Suppressor macrophage treated with lipopolysaccharide for 1 hour (primary cell): ENCODE data around the gene TTF2.
"Not testable (repeated sequence)": the region's sequence is repeated elsewhere in the genome, so short reads cannot be mapped to it uniquely, and the experiment has no call there.

ENCODE experiments used
- DNase-seq, 3 donors: peaks; one replicate each; pipeline ENCODE4 v3.0.0-alpha.2; 2020 to 2022

The TTF2 gene

DNA sequence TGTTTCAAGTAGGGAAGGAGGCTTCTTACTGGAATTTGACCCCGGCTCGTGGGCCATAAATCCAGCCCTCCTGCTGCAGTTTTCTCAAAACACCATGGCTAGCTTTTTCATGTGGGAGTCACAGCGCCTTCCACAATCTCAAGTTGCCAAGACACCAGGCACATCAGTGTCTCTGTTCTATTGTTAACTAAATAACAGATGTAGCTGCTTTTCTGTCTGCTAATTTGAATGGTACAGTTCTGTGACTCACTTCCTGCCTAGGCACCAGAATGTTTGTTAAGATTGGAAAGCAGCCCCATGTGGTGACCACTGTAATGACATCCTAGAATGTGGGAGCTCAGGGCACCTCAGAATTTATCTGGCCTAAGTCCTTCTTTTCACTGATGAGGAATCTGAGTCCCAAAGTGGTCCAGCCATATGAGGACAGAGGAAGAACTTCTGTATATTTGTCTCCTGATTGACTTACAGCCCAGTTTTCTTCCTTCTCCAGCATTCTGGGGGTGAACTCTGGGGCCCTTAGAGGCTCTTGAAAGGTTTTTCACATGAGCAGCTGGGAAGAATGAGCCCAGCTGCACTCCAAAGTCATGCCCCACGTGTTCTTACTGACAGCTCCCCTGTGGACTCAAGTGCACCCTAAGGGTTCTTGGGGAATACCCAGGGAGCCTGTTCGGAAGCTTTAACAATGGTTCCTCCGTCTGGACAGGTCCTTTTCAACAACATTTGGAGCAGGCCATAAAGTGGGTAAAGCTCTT lies 33.9 kb downstream of the TTF2 start:
- peak; percentile 36 to 46 (median 41) for DNase-seq

DNA sequence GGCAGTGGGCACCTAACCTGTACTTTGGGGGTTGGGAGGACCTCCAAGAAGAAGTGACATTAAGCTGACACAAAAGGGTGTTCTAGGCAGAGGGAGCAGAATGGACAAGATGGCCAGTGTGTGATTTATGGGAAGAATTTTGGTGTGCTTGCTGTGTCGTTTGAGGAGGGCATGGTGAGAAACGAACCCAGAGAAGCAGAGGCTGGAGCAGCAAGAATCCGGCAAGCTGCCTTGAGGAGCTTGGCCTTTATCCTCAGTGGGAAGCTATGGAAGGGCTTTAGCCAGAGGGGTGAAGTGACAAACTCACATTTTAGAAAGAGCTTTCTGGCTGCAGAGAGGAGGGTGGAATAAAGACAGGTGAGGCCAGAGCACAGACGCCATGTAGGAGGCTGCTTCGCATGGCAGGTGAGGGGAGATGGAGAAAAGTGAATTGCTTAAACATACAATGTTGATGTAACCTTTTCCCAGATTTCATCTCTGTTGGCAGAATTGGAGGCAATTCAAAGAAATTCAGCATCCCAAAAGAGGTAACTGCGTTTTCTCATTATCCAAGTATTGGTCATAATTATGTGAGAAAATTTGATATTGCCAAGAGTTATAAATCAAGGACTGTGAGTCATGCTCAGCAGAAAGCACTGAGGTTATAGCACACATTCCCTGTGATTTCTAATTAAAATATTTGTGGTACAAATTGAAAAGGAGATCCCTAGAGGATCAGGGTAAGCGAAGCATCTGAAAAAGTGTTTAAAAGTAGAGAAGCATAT lies 34.9 kb downstream of the TTF2 start:
- no peak for DNase-seq

DNA sequence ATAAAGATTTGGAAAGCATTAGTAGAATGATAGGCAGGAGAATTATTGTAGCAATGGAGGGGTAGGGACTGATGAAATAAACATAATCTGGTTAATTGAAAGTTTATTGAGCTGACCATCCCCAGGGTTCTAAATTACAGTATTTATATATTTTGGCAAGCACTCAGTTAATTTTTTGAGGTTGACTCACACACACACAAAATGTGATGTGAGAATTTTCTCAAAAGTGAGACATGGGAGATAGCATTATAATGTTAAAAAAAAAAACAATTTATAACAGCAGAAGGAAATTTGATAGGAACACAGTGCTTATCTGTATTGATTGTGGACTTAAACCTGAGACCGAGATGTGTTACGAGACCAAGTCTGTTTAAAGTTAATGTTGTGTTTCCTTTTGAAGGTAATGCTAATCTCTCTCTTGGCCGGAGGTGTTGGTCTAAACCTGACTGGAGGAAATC lies 36.9 kb downstream of the TTF2 start:
- no peak for DNase-seq

DNA sequence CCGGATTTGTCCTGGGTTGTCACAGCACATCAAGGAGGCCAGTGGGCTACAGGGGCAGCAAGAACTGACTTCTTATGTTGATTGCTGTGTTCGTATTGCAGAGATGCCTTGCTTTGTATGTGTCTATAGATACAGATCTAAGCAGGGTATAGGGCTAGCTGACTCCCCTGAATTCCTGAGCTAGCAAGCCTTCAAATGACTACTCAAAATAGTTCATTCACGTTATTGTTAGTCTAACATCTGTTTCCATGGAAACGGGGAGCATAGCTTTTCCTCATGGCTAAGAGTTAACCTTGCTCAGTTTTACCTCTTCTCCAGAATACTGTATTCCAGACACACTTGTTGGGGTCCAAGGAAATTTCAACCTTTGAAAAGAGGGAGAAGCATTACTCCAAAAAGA lies 37.3 kb downstream of the TTF2 start:
- DNase-seq, result no peak

DNA sequence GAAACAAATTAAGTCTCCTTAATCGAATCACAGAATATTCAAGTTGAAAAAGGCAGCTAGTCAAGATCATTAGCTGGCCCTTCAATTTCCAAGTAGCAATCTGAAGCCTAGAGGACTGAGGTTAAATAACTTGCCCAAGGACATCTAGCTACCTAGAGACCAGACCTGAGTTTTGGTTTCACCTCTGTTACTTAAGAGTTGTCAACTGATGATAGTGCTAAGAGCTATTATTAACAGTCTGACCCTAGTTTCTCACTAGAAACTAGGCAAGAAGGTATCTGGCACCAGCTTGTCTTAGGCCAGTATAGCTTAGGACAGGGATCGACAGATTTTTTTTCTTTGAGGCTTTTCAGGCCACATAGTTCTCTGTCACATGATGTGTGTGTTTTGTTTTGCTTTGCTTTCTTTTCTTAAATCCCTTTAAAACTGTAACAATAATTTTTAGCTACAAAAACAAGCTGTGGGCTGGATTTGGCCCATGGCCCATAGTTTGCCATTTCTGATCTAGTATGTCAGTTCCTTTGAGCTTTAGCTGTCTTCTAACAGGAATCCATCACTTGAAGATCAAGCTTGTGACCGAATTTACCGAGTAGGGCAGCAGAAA lies 38.3 kb downstream of the TTF2 start:
- no peak for DNase-seq

DNA sequence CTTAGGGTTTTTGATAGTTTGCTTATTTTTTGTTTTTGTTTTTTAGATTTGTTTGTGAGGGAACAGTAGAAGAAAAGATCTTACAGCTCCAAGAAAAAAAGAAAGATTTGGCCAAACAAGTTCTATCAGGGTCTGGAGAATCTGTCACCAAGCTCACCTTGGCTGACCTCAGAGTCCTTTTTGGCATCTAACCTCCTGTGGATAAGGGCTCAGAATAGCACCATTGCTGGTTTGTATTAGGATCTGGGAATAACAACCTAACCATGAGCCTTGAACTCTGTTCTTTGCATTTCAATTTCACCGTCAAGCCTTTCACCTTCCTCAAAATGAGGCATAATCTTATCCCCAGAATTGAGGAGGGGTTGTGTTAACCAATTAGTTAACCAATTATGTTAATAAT lies 41.2 kb downstream of the TTF2 start:
- no peak for DNase-seq

DNA sequence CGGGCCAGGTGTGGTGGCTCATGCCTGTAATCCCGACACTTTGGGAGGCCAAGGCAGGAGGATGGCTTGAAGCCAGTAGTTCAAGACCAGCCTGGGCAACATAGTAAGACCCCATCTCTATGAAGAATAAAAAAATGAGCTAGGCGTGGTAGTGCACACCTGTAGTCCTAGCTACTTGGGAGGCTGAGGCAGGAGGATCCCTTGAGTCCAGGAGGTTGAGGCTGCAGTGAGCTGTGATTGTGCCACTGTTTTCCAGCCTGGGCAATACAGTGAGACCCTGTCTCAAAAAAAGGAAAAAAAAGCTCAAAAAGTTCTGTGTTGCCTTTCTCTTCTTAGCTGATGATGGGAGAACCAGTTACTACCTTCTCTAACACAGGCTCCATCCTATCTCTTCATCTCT lies 41.7 kb downstream of the TTF2 start:
- DNase-seq, result not testable (repeated sequence)

DNA sequence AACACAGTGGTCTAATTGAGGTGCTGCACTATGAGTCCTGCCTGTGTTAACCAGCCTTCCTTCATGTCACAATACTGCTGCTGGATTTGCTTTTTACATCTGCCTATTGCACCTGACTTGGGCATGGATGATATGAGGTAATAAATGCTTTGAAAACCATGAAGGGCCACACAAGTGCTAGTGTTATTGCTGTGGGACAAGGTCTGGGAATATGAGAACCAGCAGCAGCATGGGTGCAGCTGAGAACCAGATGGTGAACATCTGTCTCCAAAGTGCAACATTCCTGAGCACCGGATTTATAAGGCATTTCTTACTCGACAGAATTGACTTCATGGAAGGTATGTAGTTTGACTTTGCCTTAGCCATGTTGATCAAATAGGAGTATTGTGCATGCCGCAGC lies 44.9 kb downstream of the TTF2 start:
- DNase-seq, result no peak

DNA sequence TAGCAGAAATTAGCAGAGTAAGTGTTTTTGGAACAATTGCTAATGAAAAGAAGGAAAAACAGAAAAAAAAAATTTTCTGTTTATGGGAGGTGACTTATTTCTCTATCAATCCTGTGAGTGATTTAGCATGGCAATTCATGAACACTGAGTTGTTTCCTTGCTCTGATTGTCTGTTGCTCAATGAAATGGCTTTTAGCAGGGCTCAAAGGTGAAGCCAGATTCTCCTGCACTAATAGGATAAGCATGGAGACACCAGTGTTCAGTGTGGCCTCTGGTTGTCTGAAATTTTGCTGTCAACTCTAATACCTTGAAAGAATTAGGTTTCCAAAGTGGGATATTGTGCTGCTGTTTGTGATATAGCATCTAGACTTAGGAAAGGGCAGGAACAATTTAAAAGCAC lies 45.6 kb downstream of the TTF2 start:
- DNase-seq, result no peak

DNA sequence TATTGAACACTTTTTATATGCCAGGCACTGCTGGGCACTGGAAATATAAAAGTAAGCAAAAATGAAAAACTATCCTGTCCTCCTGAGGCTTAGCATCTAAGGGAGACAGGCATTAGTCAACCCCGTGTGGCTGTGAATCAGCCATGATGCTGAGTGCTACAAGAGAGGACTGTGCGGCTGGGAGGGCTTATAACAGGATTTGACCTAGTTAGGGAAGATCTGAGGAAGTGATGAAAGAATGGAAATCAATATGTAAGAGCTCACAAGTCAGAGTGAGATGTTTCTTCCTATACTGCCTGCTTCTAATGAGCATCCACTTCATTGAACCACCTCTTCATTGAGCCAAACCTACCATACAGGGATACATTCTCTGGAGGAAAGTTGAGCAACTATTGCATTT lies 46.4 kb downstream of the TTF2 start:
- peak; percentile 38 to 45 (median 42) for DNase-seq

DNA sequence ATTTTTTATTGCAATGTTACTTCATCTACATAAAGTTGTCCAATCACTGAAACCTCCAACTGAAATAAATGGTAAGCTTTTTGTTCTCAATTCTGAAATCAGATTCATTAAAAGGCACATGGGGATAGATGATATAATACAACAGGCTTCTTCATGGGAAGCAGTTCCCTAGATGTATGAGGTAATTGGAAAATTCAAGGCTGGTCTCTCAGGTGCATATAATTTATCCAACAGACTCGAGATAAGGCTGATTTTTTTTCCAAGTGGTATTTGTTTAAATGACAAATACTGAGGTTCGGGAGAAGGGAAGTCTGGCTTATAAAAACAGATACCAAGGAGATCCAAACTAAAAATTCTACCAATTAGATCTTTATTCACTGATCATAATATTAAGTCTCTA lies 47.2 kb downstream of the TTF2 start:
- DNase-seq, result no peak

DNA sequence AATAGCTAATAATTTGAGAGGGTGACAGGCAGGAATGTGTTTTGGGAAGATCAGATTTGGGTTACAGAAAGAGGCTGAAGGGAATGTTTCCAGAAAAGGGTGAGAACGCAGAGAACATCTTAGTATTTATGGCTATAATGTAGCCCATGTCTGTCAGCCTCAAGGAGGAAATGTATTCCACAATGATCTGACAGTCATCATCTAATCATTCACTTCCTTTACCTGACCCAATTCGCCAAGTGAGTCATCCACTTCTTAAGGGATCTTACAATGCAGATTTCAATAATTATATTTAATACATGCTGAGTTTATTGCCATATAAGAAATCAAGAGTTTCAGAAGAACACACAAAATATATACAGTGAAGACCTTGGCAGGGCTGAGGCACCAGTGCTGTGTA lies 50.6 kb downstream of the TTF2 start:
- no peak for DNase-seq

DNA sequence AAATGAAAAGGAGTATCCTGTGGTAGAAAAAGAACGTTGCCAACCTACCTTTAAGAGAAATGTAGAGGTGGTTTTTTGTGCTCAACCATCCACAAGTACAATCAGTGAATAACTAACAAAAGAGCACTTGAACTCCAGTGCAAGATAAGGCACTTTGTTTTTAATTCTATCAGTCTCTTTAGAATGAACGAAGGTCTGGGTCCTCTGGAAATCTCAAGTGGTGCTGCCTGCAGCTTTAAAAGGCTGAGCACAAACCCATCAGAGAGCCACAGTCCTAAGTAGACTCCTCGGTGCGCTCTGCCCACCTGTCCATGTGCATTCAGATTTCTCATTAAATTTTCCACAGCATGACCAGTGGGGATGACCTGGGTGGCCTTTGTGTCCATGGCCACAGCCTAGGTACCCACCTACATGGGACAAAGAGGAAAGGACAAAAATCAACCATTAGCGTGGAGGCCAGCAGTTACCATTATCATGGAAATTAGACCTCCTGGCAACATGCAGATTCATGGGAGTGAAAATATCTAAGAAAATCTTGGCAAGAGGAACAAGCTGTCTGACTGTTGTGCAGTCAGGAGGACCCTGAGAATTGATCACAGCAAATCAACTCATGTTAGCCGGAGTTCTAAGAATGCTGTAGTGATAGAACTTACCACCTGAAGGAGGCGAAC lies 52.1 kb downstream of the TTF2 start:
- DNase-seq, result no peak

DNA sequence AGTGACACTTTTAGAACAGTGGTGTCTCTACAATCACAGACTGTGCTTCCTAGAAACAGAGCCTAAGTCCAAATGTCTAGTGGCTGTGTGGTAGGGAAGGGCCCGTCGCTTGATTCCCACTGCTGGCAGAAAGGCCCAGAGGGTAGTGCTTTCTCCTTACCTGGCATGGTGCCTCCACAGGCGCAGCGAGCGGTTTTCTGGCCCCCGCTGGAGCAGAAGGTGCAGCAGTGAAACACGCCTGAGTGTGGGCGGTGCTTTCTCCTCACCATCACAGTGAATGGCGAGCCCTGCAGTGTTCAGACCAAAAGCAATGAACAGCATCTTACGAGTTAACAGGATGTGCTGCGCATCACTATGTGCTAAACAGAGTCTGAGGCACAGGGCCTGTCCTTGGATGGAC lies 53.1 kb downstream of the TTF2 start:
- DNase-seq, result no peak

DNA sequence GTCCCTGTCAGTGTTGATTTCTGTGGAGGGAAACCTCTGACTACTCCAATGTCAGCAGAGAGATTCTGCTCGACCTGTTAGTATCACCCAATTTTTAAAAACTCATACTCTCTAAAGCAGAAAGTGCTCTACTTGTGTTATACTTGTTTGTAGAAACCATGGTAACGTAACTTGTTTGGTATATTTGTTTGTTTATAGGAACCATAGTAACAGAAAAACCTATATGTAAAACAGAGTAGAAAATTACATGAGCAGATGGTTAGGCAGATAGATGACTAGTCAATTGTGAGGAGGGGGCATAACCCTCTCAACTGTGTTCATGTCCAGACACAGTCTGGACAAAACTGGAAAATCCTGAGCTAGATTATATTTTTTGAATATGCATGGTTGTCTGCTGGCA lies 54.8 kb downstream of the TTF2 start:
- no peak for DNase-seq

DNA sequence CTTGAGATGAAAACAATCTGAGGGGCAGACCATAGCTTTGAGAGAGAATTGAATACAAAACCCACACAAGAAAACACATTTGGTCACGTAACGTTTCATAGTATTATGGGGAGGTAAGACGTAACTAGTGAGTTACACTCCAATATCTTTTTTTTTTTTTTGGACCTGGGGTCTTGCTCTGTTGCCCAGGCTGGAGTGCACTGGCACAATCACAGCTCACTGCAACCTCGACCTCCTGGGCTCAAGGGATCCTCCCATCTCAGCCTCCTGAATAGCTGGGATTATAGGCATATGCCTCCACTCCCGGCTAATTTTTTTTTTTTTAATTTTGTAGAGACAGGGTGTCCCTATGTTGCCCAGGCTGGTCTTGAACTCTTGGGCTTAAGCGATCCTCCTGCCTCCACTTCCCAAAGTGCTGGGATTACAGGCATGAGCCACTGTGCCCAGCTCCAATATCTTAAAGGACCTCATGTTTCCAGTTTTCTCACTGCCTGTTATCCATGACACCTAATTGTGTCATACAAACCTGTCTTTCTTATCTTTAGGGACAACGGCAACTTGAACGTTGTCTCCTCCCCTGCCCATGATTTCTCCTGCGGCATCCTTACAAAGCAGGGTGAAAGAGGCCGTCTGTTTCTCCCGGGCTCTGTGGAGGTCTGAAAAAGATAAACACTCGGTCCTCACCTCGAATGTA lies 56.1 kb downstream of the TTF2 start:
- no peak for DNase-seq

DNA sequence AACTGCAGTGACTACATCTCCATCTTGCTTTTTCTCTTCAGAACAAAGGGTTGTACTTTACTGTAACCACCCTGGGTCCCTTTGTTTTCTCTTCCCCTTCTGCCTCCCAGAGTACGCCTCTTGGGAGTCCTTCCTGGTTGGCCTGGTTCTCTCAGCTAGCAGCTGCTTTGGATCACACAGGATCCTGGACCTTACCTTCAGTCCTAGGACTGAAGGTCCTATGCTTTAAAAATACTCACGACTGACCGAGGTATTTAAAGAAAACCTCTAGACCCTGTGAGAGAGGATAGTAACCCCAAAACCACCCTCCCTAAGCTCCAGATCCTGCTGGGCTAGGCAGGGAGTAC lies 56.6 kb downstream of the TTF2 start:
- DNase-seq, result no peak

DNA sequence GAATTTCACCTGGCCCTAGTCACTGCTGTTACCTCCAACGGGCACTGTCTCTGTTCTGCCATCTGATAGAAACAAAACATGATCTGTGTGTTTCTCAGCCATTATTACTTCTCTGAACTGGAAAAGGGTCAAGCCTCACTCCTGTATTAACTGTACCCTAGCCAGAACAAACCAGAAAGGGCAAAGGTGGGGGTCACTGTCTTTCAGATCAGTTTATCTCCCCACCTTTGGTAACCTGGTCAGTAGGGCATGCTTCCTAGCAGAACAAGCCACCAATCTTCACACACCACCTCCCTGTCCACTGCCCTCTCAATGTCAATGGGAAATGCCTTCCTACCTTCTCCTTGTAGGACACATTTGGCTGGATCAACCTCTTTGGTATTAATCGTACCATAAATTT lies 57.6 kb downstream of the TTF2 start:
- DNase-seq, result no peak

DNA sequence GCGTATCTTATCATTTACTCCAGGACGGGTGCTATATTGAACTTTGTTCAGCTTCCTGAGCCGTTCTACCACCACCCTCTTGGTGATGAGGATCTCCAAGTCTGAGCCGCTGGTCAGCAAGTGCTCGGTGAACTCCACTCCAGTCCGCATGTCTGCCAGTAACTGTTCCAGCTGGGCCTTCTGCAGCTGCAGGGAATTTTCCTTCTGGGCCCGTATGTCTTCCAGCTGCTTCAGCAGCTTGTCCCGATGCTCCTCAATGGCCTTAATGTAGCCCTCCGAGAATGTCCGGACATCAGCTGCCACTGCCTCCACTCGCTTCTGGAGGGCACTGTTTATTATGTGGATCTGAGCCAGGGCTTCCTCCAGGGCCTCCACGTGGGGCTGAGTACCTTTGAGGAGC lies 58.0 kb downstream of the TTF2 start:
- no peak for DNase-seq

DNA sequence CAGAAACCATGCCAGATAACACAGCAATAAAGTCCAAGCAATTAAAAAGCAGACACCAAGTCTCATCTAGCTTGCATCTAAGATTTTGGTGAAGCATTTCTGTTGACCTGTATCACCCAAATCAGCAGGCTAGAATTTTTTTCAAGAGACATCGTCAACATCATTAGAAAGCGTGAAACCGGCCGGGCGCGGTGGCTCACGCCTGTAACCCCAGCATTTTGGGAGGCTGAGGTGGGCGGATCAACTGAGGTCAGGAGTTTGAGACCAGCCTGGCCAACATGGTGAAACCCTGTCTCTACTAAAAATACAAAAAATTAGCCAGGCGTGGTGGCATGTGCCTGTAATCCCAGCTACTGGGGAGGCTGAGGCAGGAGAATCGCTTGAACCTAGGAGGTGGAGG lies 59.0 kb downstream of the TTF2 start:
- not testable (repeated sequence) for DNase-seq

DNA sequence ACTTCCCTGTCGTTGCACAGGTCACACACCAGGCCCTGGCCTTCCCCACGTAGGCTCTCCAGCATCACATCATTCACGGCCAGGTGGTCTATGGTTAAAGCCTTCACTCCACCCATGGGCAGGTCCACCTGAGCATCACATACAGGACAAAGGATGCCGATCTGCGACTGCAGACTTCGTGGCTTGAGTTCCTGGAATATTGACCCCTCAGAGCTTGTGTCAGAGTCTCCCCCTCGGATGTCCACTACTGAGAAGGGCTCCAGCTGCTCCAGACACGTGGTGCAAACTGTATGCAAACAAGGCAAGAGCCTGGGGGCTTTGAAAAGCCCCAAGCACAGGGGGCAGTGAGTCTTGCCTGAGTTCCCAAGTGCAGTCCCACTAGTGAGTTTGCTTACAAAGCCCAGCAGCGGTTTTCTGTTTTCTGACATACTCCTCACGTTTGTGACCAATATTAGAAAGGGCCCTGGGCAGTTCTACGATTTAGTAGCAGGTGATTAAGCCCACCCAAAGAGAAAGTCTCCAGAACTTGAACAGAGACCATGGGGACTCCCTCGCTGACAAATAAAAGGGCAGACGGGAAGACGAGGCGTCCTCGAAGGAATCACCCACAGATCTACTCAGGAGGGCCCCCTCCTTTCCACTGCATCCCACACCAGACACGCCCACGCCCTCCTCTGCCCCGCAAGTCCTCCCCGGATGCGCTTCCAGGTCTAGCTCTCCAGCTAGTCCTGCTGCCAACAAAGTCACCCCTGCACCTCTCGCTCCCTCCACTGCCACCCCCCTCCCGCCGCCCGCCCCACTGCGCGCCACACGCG lies 60.9 kb downstream of the TTF2 start:
- DNase-seq, result no peak
